ENCODE results near the gene TMEM97.

DNA sequence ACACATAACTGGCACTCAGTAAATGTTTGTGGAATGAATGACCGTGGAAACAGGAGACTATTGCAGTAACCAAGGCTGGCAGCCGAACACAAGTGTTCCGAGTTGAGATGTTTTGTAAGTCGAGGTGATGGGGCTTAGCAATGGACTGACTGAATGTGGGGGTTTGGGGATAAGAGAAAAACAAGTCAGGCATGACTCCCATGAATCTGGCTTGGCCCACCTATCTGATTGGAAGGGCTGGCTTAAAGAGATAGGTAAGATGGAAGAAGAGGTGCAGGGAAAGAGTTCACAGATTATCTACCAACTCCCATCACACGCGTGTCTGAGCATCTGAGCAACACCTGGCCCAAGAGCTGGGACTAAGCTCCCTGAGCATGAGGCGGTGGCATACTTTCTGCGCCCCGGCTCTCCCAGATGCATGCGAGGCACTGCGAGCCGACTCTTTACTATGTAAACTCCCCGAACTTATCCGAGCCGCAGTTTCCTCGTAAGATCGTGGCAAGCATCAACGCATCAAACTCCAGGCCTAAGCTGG lies 15.7 kb downstream of the TMEM97 start:
- TF ChIP-seq, protein P1, sequence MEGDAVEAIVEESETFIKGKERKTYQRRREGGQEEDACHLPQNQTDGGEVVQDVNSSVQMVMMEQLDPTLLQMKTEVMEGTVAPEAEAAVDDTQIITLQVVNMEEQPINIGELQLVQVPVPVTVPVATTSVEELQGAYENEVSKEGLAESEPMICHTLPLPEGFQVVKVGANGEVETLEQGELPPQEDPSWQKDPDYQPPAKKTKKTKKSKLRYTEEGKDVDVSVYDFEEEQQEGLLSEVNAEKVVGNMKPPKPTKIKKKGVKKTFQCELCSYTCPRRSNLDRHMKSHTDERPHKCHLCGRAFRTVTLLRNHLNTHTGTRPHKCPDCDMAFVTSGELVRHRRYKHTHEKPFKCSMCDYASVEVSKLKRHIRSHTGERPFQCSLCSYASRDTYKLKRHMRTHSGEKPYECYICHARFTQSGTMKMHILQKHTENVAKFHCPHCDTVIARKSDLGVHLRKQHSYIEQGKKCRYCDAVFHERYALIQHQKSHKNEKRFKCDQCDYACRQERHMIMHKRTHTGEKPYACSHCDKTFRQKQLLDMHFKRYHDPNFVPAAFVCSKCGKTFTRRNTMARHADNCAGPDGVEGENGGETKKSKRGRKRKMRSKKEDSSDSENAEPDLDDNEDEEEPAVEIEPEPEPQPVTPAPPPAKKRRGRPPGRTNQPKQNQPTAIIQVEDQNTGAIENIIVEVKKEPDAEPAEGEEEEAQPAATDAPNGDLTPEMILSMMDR (conservative IDR thresholded peaks at IDR 0.05) = no peak
- TF ChIP-seq ZFX (IDR thresholded peaks at IDR 0.05) = no peak
